Lower lobe of right lung (tissue), 2 donors: ENCODE data around the gene DOK7. TPM values are rescaled to one million over a fixed set of nuclear protein-coding genes. Genes with fewer than 3 reads are reported as not detected.

Experiments used
- ATAC-seq, 2 donors: fragments of 200-7000 bp; cut with Tn5 transposase; one replicate each; pipeline ENCODE4 v1.9.1; 2020 to 2022; ENCODE audit warnings: mild to moderate bottlenecking in 2 of 2, moderate library complexity in 2 of 2
- DNase-seq: peaks from one replicate; pipeline ENCODE4 v3.0.0-alpha.2; 2020
- H3K27ac ChIP-seq: fragments of 200-600 bp; one replicate; pipeline ENCODE4 v1.8.0; 2022
- H3K27me3 ChIP-seq: fragments of 200-600 bp; one replicate; pipeline ENCODE4 v1.8.0; 2022; ENCODE audit warnings: low read depth
- H3K36me3 ChIP-seq: fragments of 200-600 bp; one replicate; pipeline ENCODE4 v1.8.0; 2022; ENCODE audit warnings: mild to moderate bottlenecking
- H3K4me1 ChIP-seq: fragments of 200-600 bp; one replicate; pipeline ENCODE4 v1.8.0; 2022
- H3K4me3 ChIP-seq: fragments of 200-600 bp; one replicate; pipeline ENCODE4 v1.8.0; 2022; ENCODE audit warnings: mild to moderate bottlenecking
- H3K9me3 ChIP-seq: fragments of 200-600 bp; one replicate; pipeline ENCODE4 v1.8.0; 2022
- intact Hi-C: fragments of 100-400 bp; cut with DNase I; formaldehyde crosslinking; loops from one replicate; pipeline ENCODE4 v1.11.0; 2022
- total RNA-seq: library from RNA; stranded (reverse); fragmentation: NEBNext Ultra II Directional; extraction: Animal tissue kit (Norgen Biotek cat#: 25700); gene quantifications from one replicate; pipeline ENCODE4 v1.2.1, GENCODE V29; 2021
- TF ChIP-seq, protein P1 (sequence below): fragments of 200-600 bp; IDR thresholded peaks from one replicate; pipeline ENCODE4 v1.8.0; 2022; ENCODE audit warnings: antibody characterized with exemption, mild to moderate bottlenecking
- donor health status: DM: no; HTN: yes; CAD: no; lungs with severe emphysema.

Gene DOK7
- total RNA-seq, 1 donor from 2014 or later: 4.0 TPM

DNA sequence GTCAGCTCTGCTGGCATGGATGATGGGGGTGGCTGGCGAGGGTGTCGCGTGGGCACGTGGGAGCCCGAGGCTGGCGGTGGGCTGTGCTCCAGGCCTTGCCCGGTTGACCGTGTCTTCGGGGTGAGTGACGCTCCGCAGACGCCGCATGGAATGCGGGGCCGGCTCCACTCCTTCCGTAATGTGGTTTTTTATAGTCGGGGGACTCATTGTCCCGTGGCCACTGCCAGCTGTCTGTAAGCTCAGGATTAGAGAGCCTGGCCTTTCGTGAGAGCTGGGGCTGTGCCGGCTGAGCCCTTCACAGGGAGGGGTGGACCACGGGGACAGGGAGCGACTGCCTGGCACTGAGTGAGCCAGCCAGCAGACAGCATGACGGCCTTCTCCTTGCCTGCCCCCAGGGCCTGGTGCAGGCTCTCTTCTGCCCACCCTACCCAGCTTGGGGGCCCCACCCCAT is 20.4 kb downstream of the DOK7 start:
- Histone ChIP-seq H3K9me3 (no peaks in the 10 kb centered on the region), H3K4me3 (no peak overlapping the region), H3K36me3 (no peaks in the 10 kb centered on the region), H3K27ac (no peak overlapping the region), H3K27me3 (peaks cover 52% of the 10 kb centered on the region), H3K4me1 (peaks cover 20% of the 10 kb centered on the region)
- DNase-seq (no peak), ATAC-seq (peak in 1 of 2 donors; percentile 13)
- TF ChIP-seq, protein P1, sequence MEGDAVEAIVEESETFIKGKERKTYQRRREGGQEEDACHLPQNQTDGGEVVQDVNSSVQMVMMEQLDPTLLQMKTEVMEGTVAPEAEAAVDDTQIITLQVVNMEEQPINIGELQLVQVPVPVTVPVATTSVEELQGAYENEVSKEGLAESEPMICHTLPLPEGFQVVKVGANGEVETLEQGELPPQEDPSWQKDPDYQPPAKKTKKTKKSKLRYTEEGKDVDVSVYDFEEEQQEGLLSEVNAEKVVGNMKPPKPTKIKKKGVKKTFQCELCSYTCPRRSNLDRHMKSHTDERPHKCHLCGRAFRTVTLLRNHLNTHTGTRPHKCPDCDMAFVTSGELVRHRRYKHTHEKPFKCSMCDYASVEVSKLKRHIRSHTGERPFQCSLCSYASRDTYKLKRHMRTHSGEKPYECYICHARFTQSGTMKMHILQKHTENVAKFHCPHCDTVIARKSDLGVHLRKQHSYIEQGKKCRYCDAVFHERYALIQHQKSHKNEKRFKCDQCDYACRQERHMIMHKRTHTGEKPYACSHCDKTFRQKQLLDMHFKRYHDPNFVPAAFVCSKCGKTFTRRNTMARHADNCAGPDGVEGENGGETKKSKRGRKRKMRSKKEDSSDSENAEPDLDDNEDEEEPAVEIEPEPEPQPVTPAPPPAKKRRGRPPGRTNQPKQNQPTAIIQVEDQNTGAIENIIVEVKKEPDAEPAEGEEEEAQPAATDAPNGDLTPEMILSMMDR: no peak
- intact Hi-C loops: no loop called here

- Histone ChIP-seq H3K36me3 (no peaks in the 10 kb centered on the region), H3K4me3 (no peak overlapping the region), H3K4me1 (peaks cover 20% of the 10 kb centered on the region), H3K27me3 (peaks cover 55% of the 10 kb centered on the region), H3K27ac (no peak overlapping the region), H3K9me3 (no peaks in the 10 kb centered on the region)
- ATAC-seq: peak; percentile 58 to 66
- TF ChIP-seq, protein P1: no peak
- intact Hi-C loops: no loop called here
- no peak for DNase-seq
These were observed 21.2 kb downstream of the DOK7 start for GRCh38 chr4:3484057-3484973.

- no peak for DNase-seq
- peaks cover 52% of the 10 kb centered on the region for H3K27me3 ChIP-seq
- H3K4me1 ChIP-seq: peaks cover 20% of the 10 kb centered on the region
- ATAC-seq: peak; percentile 18 to 34
- no peak overlapping the region for H3K27ac ChIP-seq
- no peaks in the 10 kb centered on the region for H3K36me3 ChIP-seq
- TF ChIP-seq, protein P1: no peak
- H3K4me3 ChIP-seq: peak overlapping the region; percentile 3
- no peaks in the 10 kb centered on the region for H3K9me3 ChIP-seq
- intact Hi-C loops: no loop called here
These were observed 22.1 kb downstream of the DOK7 start for GRCh38 chr4:3485011-3485791.

DNA sequence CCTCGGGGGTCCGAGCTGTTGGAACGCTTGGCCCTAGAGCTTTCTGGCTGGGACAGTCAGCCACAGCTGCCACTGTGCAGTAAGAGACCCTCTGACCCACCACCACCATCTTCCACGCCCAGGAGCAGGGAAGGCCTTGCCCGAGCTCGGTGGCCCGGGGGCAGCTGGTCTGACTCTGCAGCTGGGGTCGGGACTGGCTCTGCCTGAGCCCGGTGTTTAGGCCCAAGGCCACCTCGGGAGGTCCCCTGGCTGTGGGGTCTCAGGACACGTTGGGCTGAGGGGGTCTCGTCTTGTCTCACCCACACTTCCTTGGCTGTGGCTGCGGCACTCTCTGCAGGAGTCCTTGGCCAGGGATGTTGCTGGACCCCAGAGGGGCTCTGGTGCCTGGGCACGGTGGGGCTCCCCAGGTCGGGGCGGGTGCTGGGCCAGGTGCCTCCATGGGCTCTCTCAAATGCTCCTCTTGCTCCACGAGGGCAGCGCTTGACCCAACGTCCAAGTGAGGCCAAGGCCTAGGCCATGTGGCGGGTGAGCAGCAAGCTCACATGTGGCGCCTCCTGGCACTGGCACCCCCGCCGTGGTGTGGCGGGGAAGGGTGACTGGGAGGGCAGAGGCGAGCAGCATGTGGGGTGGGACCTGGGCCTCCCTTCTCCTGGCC is 22.9 kb downstream of the DOK7 start:
- TF ChIP-seq, protein P1: no peak
- Histone ChIP-seq H3K27ac (no peak overlapping the region), H3K27me3 (peaks cover 49% of the 10 kb centered on the region), H3K36me3 (no peaks in the 10 kb centered on the region), H3K9me3 (no peaks in the 10 kb centered on the region), H3K4me3 (no peak overlapping the region), H3K4me1 (peaks cover 15% of the 10 kb centered on the region)
- DNase-seq (no peak), ATAC-seq (no peak)
- intact Hi-C loops: no loop called here
